Upper lobe of right lung (tissue), 1 donor: ENCODE results near the gene MRM1. TPM values are rescaled to one million over a fixed set of nuclear protein-coding genes. Genes with fewer than 3 reads are reported as not detected.

Experiments
- ATAC-seq: fragments of 200-7000 bp; cut with Tn5 transposase; one replicate; pipeline ENCODE4 v1.9.1; 2020; ENCODE audit warnings: mild to moderate bottlenecking, moderate library complexity
- DNase-seq: peaks from one replicate; pipeline ENCODE4 v3.0.0-alpha.2; 2020
- H3K27ac ChIP-seq: fragments of 200-600 bp; one replicate; pipeline ENCODE4 v1.8.0; 2022
- H3K27me3 ChIP-seq: fragments of 200-600 bp; one replicate; pipeline ENCODE4 v1.8.0; 2022; ENCODE audit warnings: mild to moderate bottlenecking
- H3K36me3 ChIP-seq: fragments of 200-600 bp; one replicate; pipeline ENCODE4 v1.8.0; 2022
- H3K4me1 ChIP-seq: fragments of 200-600 bp; one replicate; pipeline ENCODE4 v1.8.0; 2022
- H3K4me3 ChIP-seq: fragments of 200-600 bp; one replicate; pipeline ENCODE4 v1.8.0; 2022; ENCODE audit warnings: mild to moderate bottlenecking
- H3K9me3 ChIP-seq: fragments of 200-600 bp; one replicate; pipeline ENCODE4 v1.8.0; 2022
- intact Hi-C: fragments of 100-400 bp; cut with DNase I; formaldehyde crosslinking; loops from one replicate; pipeline ENCODE4 v1.11.0; 2022
- total RNA-seq: library from RNA; stranded (reverse); fragmentation: NEBNext Ultra II Directional; extraction: Animal tissue kit (Norgen Biotek cat#: 25700); gene quantifications from one replicate; pipeline ENCODE4 v1.2.1, GENCODE V29; 2021
- TF ChIP-seq, protein P1 (sequence below): fragments of 200-600 bp; IDR thresholded peaks from one replicate; pipeline ENCODE4 v1.8.0; 2022; ENCODE audit warnings: antibody characterized with exemption
- donor health status: DM: no; HTN: yes; CAD: no; lungs with severe emphysema.

The MRM1 gene
- total RNA-seq, 1 donor from 2014 or later: 5.6 TPM

DNA sequence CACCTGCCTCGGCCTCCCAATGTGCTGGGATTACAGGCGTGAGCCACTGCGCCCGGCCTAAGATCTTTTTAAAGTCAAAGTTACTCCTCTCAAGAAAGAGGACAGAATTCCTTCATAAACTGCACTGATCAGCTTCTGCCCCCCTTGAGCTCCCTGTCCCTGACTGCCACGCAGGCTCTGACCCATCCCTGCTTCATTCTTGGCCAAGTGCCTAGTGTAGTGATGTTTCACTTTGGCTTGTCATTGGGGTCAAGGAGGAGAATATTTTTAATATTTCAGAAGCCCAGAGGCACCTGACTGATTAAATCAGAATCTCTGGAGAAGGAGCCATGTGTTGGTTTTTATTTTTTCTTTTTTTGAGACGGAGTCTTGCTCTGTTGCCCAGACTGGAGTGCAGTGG, 9.1 kb downstream of the MRM1 start:
- DNase-seq (no peak), ATAC-seq (no peak)
- intact Hi-C loops: no loop called here
- no peaks in the 10 kb centered on the region for H3K36me3 ChIP-seq
- H3K4me1 ChIP-seq: no peaks in the 10 kb centered on the region
- peaks cover 5% of the 10 kb centered on the region for H3K27me3 ChIP-seq
- no peak overlapping the region for H3K4me3 ChIP-seq
- no peaks in the 10 kb centered on the region for H3K9me3 ChIP-seq
- TF ChIP-seq, protein P1, sequence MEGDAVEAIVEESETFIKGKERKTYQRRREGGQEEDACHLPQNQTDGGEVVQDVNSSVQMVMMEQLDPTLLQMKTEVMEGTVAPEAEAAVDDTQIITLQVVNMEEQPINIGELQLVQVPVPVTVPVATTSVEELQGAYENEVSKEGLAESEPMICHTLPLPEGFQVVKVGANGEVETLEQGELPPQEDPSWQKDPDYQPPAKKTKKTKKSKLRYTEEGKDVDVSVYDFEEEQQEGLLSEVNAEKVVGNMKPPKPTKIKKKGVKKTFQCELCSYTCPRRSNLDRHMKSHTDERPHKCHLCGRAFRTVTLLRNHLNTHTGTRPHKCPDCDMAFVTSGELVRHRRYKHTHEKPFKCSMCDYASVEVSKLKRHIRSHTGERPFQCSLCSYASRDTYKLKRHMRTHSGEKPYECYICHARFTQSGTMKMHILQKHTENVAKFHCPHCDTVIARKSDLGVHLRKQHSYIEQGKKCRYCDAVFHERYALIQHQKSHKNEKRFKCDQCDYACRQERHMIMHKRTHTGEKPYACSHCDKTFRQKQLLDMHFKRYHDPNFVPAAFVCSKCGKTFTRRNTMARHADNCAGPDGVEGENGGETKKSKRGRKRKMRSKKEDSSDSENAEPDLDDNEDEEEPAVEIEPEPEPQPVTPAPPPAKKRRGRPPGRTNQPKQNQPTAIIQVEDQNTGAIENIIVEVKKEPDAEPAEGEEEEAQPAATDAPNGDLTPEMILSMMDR: no peak
- H3K27ac ChIP-seq: no peak overlapping the region

DNA sequence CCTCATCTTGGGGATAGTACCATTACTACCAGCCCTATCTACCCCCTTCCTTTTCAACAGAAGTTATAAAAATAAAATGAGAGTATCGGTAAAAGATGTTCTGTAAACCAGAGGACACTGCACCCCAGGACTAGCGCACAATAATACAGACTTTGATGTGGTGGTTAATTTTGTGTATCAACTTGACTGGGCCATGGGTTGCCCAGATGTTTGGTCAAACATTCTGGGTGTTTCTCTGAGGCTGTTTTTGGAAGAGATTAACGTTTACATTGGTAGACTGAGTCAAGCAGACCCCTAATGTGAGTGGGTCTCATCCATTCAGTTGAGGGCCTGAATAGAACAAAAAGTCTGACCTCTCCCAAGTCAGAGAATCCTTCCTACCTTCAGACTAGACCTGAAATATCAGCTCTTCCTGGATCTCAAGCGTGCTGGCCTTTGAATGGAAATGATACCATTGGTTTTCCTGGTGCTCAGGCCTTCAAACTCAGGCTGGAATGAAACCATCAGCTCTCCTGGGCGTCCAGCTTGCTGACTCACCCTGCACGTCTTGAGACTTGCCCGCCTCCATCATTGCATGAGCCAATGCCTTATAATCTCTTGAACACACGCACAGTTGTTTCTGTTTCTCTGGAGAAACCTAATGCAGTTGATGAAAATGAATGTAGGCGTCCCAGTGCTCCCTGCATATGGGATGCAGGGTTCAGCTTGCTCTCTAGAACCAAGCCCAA, 10.1 kb downstream of the MRM1 start:
- Histone ChIP-seq H3K4me1 (no peaks in the 10 kb centered on the region), H3K9me3 (no peaks in the 10 kb centered on the region), H3K27me3 (peaks cover 5% of the 10 kb centered on the region), H3K4me3 (no peak overlapping the region), H3K27ac (no peak overlapping the region), H3K36me3 (no peaks in the 10 kb centered on the region)
- ATAC-seq (no peak), DNase-seq (no peak)
- TF ChIP-seq, protein P1: no peak
- intact Hi-C loops: no loop called here

DNA sequence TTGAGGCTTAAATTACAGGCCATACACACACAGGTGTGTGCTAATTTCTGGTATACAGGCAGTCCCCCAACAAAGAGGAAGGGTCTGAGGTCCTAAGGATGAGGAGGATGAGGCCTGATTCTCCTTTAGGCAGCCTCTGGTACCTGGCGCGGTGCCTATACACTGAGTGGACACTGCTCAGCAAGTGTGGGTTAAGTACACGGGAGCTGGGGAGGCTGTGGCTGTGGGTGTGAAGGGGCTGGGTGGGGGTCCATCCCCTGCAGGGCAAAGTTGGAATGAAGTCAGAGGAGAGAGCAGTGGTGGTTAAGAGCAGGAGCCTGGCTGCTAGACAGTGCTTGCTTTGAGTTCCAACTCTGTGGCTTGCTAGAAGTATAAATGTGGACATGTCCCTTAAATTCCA, 10.9 kb downstream of the MRM1 start:
- no peaks in the 10 kb centered on the region for H3K36me3 ChIP-seq
- H3K9me3 ChIP-seq: no peaks in the 10 kb centered on the region
- ATAC-seq (no peak), DNase-seq (no peak)
- peaks cover 5% of the 10 kb centered on the region for H3K27me3 ChIP-seq
- no peak overlapping the region for H3K4me3 ChIP-seq
- no peak overlapping the region for H3K27ac ChIP-seq
- intact Hi-C loops: no loop called here
- TF ChIP-seq, protein P1: no peak
- no peaks in the 10 kb centered on the region for H3K4me1 ChIP-seq

DNA sequence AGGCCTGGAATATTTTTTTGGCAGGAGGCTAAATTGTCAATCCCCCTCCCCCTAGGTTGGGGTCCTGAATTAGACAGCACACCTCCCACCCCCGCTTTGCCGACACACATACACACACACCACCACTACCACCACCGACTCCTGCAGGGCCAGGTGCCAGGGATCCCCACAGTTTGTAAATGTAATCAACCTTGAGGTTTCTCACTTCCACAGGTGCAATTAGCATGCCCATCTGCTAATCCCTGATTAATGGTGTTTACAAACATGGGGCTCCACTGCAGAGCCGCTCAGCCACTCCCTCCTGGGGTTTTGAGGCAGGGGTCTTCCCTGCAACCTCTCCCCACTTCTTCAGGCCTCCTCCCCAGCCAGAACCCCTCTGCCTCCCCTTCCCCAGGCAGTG, 11.8 kb downstream of the MRM1 start:
- H3K4me1 ChIP-seq: no peaks in the 10 kb centered on the region
- H3K9me3 ChIP-seq: no peaks in the 10 kb centered on the region
- DNase-seq (no peak), ATAC-seq (no peak)
- no peaks in the 10 kb centered on the region for H3K36me3 ChIP-seq
- peaks cover 9% of the 10 kb centered on the region for H3K27me3 ChIP-seq
- no peak overlapping the region for H3K27ac ChIP-seq
- TF ChIP-seq, protein P1: no peak
- intact Hi-C loops: no loop called here
- no peak overlapping the region for H3K4me3 ChIP-seq

DNA sequence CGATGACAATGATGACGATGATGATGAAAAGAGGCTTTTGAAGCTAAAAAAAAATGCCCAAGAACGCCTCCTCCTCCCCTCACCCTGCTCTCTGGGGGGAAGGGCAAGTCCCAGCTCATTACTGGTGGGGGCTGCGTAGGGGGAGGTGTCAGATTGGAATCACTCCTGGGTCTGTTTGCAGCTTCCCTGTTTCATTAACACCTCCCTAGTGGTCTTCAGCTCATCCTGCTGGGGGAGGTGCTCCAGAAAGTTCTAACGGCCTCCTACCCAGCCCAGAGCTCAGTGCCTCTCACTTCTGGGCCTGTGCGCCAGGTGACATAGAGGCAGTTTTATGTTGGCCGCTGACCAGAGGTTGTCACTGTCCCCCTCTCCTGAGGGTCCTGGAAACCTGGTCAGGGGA, 12.7 kb downstream of the MRM1 start:
- H3K4me1 ChIP-seq: no peaks in the 10 kb centered on the region
- peaks cover 9% of the 10 kb centered on the region for H3K27me3 ChIP-seq
- TF ChIP-seq, protein P1: no peak
- H3K27ac ChIP-seq: no peak overlapping the region
- H3K36me3 ChIP-seq: no peaks in the 10 kb centered on the region
- ATAC-seq: no peak
- H3K4me3 ChIP-seq: no peak overlapping the region
- no peak for DNase-seq
- H3K9me3 ChIP-seq: no peaks in the 10 kb centered on the region
- intact Hi-C loops: no loop called here

DNA sequence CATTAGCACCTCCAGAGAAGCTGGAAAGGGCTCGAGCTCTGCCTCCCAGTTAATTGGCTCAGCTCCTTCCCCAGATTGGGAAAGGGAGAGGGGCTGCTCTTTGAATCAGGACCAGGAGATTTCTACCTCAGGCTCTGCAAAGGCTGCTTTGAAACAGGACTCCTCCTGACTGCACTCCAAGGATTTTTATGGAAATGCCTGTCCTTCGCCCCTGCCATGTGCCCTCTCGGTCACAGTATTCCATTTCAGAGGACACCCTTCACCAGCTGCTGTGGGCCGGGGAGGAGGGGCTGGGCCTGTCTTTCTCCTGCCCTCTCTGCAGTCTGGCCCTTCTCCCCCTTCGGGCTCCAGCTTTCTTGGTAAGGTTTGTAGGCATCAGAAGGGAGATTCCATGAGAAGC, 13.6 kb downstream of the MRM1 start:
- no peak overlapping the region for H3K4me3 ChIP-seq
- DNase-seq (no peak), ATAC-seq (no peak)
- TF ChIP-seq, protein P1: no peak
- no peaks in the 10 kb centered on the region for H3K4me1 ChIP-seq
- intact Hi-C loops: no loop called here
- no peaks in the 10 kb centered on the region for H3K9me3 ChIP-seq
- H3K27me3 ChIP-seq: peaks cover 9% of the 10 kb centered on the region
- no peak overlapping the region for H3K27ac ChIP-seq
- no peaks in the 10 kb centered on the region for H3K36me3 ChIP-seq
